H9 (cell line): Measurements from ENCODE around the gene DGKB. TPM values are rescaled to one million over a fixed set of nuclear protein-coding genes. Genes with fewer than 3 reads are reported as not detected.

Experiments used
- DNase-seq: peaks from one replicate; pipeline ENCODE4 v3.0.0-alpha.2; 2017
- H2AFZ ChIP-seq: one replicate; pipeline ENCODE4 v1.6.1; 2013; ENCODE audit warnings: mild to moderate bottlenecking, low read length, control low read depth, moderate library complexity
- H2AK5ac ChIP-seq: 2 replicates; pipeline ENCODE4 v1.6.1; 2013; ENCODE audit warnings: low read length, control low read depth, mixed read lengths; ENCODE audit not compliant: insufficient read length
- H2BK120ac ChIP-seq: one replicate; pipeline ENCODE4 v1.6.1; 2013; ENCODE audit warnings: low read depth, mild to moderate bottlenecking, low read length, control low read depth, inconsistent platforms; ENCODE audit not compliant: poor library complexity, severe bottlenecking
- H2BK12ac ChIP-seq: 2 replicates; pipeline ENCODE4 v1.6.1; 2013; ENCODE audit warnings: low read length, control low read depth, mixed read lengths, low read depth; ENCODE audit not compliant: insufficient read length
- H2BK15ac ChIP-seq: 2 replicates; pipeline ENCODE4 v1.6.1; 2013; ENCODE audit warnings: low read depth, low read length, control low read depth
- H2BK20ac ChIP-seq: one replicate; pipeline ENCODE4 v1.6.1; 2013; ENCODE audit warnings: low read depth, mild to moderate bottlenecking, low read length, control low read depth, inconsistent platforms; ENCODE audit not compliant: poor library complexity, severe bottlenecking
- H2BK5ac ChIP-seq: 2 replicates; pipeline ENCODE4 v1.6.1; 2013; ENCODE audit warnings: low read length, control low read depth, mixed read lengths; ENCODE audit not compliant: insufficient read length
- H3K14ac ChIP-seq: 2 replicates; pipeline ENCODE4 v1.6.1; 2013; ENCODE audit warnings: low read length, control low read depth; ENCODE audit not compliant: insufficient read depth
- H3K18ac ChIP-seq: 2 replicates; pipeline ENCODE4 v1.6.1; 2013; ENCODE audit warnings: low read depth, mild to moderate bottlenecking, mixed read lengths, low read length, control low read depth; ENCODE audit not compliant: insufficient read length
- H3K23ac ChIP-seq: 2 replicates; pipeline ENCODE4 v1.6.1; 2013; ENCODE audit warnings: low read length, control low read depth, mixed read lengths, low read depth; ENCODE audit not compliant: insufficient read length
- H3K23me2 ChIP-seq: 2 replicates; pipeline ENCODE4 v1.6.1; 2013; ENCODE audit warnings: low read depth, mild to moderate bottlenecking, mixed read lengths, low read length, control low read depth; ENCODE audit not compliant: insufficient read length, poor library complexity, severe bottlenecking
- H3K27ac ChIP-seq: 2 replicates; pipeline ENCODE4 v1.5.1; 2013; ENCODE audit warnings: low read length, control low read depth, mixed read lengths, low read depth; ENCODE audit not compliant: insufficient read length
- H3K27me3 ChIP-seq: 2 replicates; pipeline ENCODE4 v1.6.1; 2013; ENCODE audit warnings: low read length, control low read depth, inconsistent platforms; ENCODE audit not compliant: insufficient read depth
- H3K4ac ChIP-seq: 2 replicates; pipeline ENCODE4 v1.6.1; 2013; ENCODE audit warnings: low read depth, mild to moderate bottlenecking, control low read depth, inconsistent platforms, low read length, moderate library complexity
- H3K4me1 ChIP-seq: 2 replicates; pipeline ENCODE4 v1.6.1; 2013; ENCODE audit warnings: low read length, control low read depth, inconsistent platforms; ENCODE audit not compliant: insufficient read depth
- H3K4me2 ChIP-seq: 2 replicates; pipeline ENCODE4 v1.6.1; 2013; ENCODE audit warnings: low read length, control low read depth, mixed read lengths; ENCODE audit not compliant: insufficient read length, insufficient read depth
- H3K56ac ChIP-seq: 2 replicates; pipeline ENCODE4 v1.6.1; 2013; ENCODE audit warnings: low read depth, mild to moderate bottlenecking, mixed read lengths, low read length, control low read depth; ENCODE audit not compliant: insufficient read length
- H3K79me1 ChIP-seq: 2 replicates; pipeline ENCODE4 v1.6.1; 2013; ENCODE audit warnings: low read depth, mild to moderate bottlenecking, moderate library complexity, low read length, control low read depth, inconsistent platforms; ENCODE audit not compliant: insufficient read depth, poor library complexity, severe bottlenecking
- H3K79me2 ChIP-seq: 2 replicates; pipeline ENCODE4 v1.6.1; 2013; ENCODE audit warnings: low read length, control low read depth, inconsistent platforms; ENCODE audit not compliant: insufficient read depth
- H3K9ac ChIP-seq: 2 replicates; pipeline ENCODE4 v1.6.1; 2013; ENCODE audit warnings: low read length, control low read depth, mixed read lengths; ENCODE audit not compliant: insufficient read length; ENCODE audit errors: extremely low read depth
- H3K9me3 ChIP-seq: one replicate; pipeline ENCODE4 v1.6.1; 2013; ENCODE audit warnings: low read depth, low read length, inconsistent platforms; ENCODE audit not compliant: control insufficient read depth
- H3T11ph ChIP-seq: one replicate; pipeline ENCODE4 v1.6.1; 2013; ENCODE audit warnings: mild to moderate bottlenecking, low read length, control low read depth, inconsistent platforms
- H4K20me1 ChIP-seq: one replicate; pipeline ENCODE4 v1.6.1; 2013; ENCODE audit not compliant: control insufficient read depth, insufficient read length, insufficient read depth
- H4K5ac ChIP-seq: 2 replicates; pipeline ENCODE4 v1.6.1; 2013; ENCODE audit warnings: low read depth, mild to moderate bottlenecking, mixed read lengths, low read length, control low read depth; ENCODE audit not compliant: insufficient read length
- H4K8ac ChIP-seq: replicated peaks from 2 replicates; pipeline ENCODE4 v1.6.1; 2013; ENCODE audit warnings: low read length, control low read depth, mixed read lengths, low read depth; ENCODE audit not compliant: insufficient read length
- H4K91ac ChIP-seq: 2 replicates; pipeline ENCODE4 v1.6.1; 2013; ENCODE audit warnings: low read depth, mild to moderate bottlenecking, moderate library complexity, mixed read lengths, low read length, control low read depth; ENCODE audit not compliant: insufficient read length
- H3K27ac Mint-ChIP-seq, 3 experiments: 2 replicates in 2 of 3; 3 replicates in 1 of 3; pipeline ENCODE4 v1.8.0; 2020 to 2021; ENCODE audit warnings: mixed read lengths in 3 of 3, mild to moderate bottlenecking in 1 of 3, moderate library complexity in 1 of 3
- H3K27me3 Mint-ChIP-seq: 2 replicates; pipeline ENCODE4 v1.8.0; 2021; ENCODE audit warnings: low read depth, mild to moderate bottlenecking, moderate library complexity, mixed read lengths
- H3K36me3 Mint-ChIP-seq, 3 experiments: 2 replicates in 2 of 3; 3 replicates in 1 of 3; pipeline ENCODE4 v1.8.0; 2020 to 2021; ENCODE audit warnings: low read depth in 3 of 3, mixed read lengths in 3 of 3; ENCODE audit not compliant: insufficient read depth in 1 of 3
- H3K4me1 Mint-ChIP-seq, 2 experiments: 2 replicates each; pipeline ENCODE4 v1.8.0; 2020; ENCODE audit warnings: mixed read lengths in 2 of 2
- H3K4me3 Mint-ChIP-seq, 2 experiments: 2 replicates in 1 of 2; 3 replicates in 1 of 2; pipeline ENCODE4 v1.8.0; 2020 to 2021; ENCODE audit warnings: mild to moderate bottlenecking in 2 of 2, mixed read lengths in 2 of 2, moderate library complexity in 1 of 2
- H3K9me3 Mint-ChIP-seq, 2 experiments: 2 replicates in 1 of 2; 3 replicates in 1 of 2; pipeline ENCODE4 v1.8.0; 2020; ENCODE audit warnings: mild to moderate bottlenecking in 2 of 2, mixed read lengths in 2 of 2, moderate library complexity in 1 of 2
- CTCF ChIP-seq: fragments of 200-600 bp; sonication (generic); conservative IDR thresholded peaks from 3 replicates; pipeline ENCODE4 v1.8.0; 2021; ENCODE audit warnings: antibody characterized with exemption, mild to moderate bottlenecking
- WGBS: extraction: QIAGEN DNeasy Blood & Tissue Kit; methylation state at CpG from one replicate; pipeline ENCODE4 v1.1.7; 2013; ENCODE audit warnings: missing lambda C conversion rate, low lambda C conversion rate, mixed read lengths; ENCODE audit not compliant: insufficient read length; ENCODE audit errors: extremely low coverage; 5-methylcytosine and 5-hydroxymethylcytosine counted together
- total RNA-seq: library from RNA; stranded (reverse); gene quantifications from 2 replicates; pipeline ENCODE4 v1.2.1, GENCODE V29; 2021

DGKB gene
- total RNA-seq, 1 experiment from 2014 or later, result 0.26 TPM

DNA sequence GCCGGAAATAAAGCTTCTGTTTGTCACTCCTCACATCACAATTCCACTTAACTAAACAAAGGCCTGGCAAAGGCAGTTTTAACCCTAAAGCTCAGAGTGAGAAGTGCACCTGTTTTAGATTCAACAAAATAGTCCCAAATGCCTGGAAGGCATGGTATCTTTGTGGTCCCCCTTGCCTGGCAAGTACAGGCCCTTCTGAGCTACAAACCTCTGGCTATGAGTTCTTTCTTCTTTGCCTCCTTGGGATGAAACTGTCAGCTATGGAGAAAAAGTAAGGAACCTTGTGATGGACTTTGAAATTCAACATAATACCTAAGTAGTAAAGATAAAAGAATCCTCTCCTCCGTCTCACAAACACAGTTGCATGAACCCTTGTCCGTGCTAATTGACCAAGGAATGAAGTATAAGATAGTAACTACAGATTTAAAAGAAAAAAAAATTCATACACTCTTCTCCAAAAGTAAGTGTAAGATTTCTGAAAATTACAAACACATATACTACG lies 668.6 kb downstream of the DGKB start:
- no peak overlapping the region for H3K4ac ChIP-seq
- no peak overlapping the region for H4K91ac ChIP-seq
- H2BK12ac ChIP-seq, result no peak overlapping the region
- no peak overlapping the region for H4K5ac ChIP-seq
- no peak overlapping the region for H2AFZ ChIP-seq
- no peak overlapping the region for H3K23ac ChIP-seq
- H3K27me3 ChIP-seq, result no peaks in the 10 kb centered on the region
- H3K23me2 ChIP-seq, result no peaks in the 10 kb centered on the region
- no peaks in the 10 kb centered on the region for H3K9me3 ChIP-seq
- no peak overlapping the region for H3K56ac ChIP-seq
- no peak overlapping the region for H3T11ph ChIP-seq
- no CpG with 5 or more reads among the region's 4 CpGs for WGBS
- H4K20me1 ChIP-seq, result no peaks in the 10 kb centered on the region
- no peak overlapping the region for H2BK15ac ChIP-seq
- H3K27ac Mint-ChIP-seq, result no peak overlapping the region; a peak in 1 of 7 replicates
- H3K14ac ChIP-seq, result no peak overlapping the region
- H3K27me3 Mint-ChIP-seq, result no peaks in the 10 kb centered on the region
- no peak overlapping the region for H3K9ac ChIP-seq
- H3K36me3 Mint-ChIP-seq, result no peaks in the 10 kb centered on the region
- H2BK120ac ChIP-seq, result no peak overlapping the region
- no peak for TF ChIP-seq CTCF
- no peaks in the 10 kb centered on the region for H3K79me1 ChIP-seq
- no peak overlapping the region for H2BK20ac ChIP-seq
- H3K4me2 ChIP-seq, result no peak overlapping the region
- H2AK5ac ChIP-seq, result no peak overlapping the region
- peaks cover 4% of the 10 kb centered on the region; the same call in 1 of the 2 replicates for H3K4me1 ChIP-seq
- DNase-seq, result no peak
- H3K9me3 Mint-ChIP-seq, result no peaks in the 10 kb centered on the region
- H3K79me2 ChIP-seq, result no peaks in the 10 kb centered on the region
- no peak overlapping the region for H3K27ac ChIP-seq
- no peak overlapping the region for H3K4me3 Mint-ChIP-seq
- H3K4me1 Mint-ChIP-seq, result peaks cover 8 to 14% of the 10 kb centered on the region in 2 experiments
- H3K18ac ChIP-seq, result no peak overlapping the region
- no peak overlapping the region for H4K8ac ChIP-seq
- H2BK5ac ChIP-seq, result no peak overlapping the region
